NCI-H748 (cell line): ENCODE measurements around the gene ARID5B.
A peak's percentile ranks its signal among the peaks of the same experiment; 100 is the strongest.

Experiments used
- DNase-seq: peaks from one replicate; lab custom pipeline; 2025; ENCODE audit not compliant: unreplicated experiment; lab: John Stamatoyannopoulos, UW

The ARID5B gene

GRCh38 chr10:61986382-61986781 lies 84.9 kb downstream of the ARID5B start:
- no peak for DNase-seq

DNA sequence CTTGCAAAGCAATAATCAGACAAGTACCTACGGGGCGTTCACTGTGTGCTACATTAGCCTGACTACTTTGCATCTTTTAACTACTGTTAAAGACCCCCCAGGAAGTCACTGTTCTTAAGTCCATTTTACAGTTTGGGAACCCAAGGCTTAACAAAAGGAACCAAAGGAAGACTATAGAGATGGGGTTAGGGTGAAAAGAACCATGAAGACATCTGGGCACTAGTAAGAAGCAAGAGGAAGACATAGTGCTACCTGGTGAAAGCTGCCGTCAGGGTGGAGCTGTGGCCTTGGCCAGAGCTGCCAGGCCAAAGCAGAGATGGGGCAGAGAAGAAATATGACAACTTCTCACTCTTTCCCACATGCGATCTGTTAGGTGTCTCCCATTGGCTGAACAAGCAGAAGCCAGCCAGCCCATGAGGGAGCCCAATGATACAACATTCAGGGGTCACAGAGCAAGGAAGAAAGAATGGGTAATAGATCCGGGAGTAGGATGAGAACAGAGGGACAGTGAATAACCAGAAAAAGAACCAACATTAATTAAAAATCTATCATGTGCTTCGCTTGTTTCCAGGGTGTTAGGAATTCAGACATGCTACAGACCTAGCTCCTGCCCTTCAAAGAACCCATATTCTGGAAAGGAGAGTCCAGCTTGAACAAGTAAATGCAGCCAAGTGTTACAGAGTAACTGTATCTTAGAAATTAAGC lies 85.4 kb downstream of the ARID5B start:
- no peak for DNase-seq

- DNase-seq, result no peak
Measured at GRCh38 chr10:61987537-61987936, 86.0 kb downstream of the ARID5B start.

- no peak for DNase-seq
Measured at GRCh38 chr10:61987951-61988379, 86.5 kb downstream of the ARID5B start.

DNA sequence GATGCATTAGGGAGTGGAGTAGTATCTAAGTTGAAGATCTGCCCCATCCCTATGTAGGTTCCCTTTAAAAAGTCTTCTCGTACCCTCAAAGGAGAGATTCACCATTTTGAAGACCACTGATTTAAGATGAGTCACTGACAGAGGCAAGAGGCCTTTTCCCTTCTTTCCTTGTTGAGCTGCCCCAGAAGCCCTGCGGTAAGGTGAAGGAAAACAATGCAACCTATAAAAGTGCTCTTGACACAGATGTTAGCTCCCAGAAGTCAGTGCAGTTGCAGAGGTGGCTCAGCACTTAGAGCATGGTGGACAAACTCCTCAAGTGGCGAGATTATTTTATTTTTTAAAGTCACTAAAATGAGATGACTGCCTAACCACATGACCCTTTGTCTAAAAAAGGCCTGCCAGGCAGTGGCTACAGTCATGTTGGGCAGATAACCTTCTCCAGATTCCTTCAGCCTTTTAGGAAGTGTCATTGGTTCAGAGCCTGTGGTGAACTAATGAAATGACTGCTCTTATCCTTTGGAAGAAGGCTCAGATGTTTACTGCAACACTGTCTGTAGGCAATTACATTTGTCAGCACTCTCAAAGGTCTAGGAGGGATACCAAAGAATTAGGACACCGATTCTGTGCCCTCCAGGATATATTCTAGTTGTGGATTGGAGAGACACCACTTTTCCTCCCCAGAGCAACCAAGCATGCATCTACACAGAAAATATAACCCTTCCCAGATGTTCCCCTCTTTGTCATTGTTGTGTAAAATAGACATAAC lies 88.7 kb downstream of the ARID5B start:
- DNase-seq, result no peak

GRCh38 chr10:61990761-61991135 lies 89.2 kb downstream of the ARID5B start:
- DNase-seq, result no peak

DNA sequence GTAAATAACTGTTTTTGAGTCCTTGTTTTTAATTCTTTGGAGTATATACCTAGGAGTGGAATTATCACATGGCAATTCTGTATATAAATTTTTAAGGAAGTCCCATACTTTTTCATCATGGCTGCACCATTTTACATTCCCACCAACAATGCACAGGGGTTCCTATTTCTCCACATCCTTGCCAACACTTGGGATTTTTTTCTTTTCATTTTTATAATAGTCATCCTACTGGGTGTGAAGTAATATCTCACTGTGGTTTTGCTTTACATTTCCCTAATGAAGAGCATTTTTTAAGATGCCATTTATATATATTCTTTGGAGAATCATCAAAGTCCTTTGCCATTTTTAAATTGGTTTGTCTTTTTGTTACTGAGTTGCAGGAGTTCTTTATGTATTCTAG lies 89.7 kb downstream of the ARID5B start:
- no peak for DNase-seq

- no peak for DNase-seq
Measured at GRCh38 chr10:61992059-61992460, 90.6 kb downstream of the ARID5B start.

GRCh38 chr10:61992671-61993668 lies 91.5 kb downstream of the ARID5B start:
- DNase-seq, result peak; percentile 73

DNA sequence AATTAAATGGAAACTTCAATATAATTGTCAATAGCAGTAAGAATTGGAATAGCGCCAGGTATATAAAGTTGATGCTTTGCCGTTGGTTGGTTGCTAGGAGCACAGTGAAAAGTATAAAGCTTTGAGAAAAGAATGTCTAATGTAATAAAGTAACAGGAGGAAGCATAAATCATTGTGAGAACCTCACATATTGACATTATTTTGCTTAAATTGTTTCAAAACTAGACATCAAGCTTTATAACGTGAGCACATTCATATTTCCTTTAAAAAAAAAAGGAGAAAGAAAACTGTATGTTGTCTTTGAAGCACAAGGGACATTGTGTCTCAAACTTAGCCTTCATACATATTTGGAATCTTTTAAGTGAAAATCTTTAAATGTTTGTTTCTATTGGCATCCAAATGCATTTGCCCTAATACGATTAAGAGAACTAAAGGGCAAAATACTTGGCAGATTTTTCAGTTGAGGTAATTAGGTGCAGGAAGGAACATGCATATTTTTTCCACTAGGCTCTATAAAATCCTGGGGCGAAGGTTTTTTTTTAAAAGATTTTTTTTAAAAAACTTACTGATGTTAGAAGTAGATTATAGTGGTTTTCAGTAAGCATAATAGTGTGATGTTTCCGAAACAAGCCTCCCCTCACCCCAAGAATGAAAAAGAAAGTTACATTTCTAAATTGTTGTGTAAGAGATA lies 92.4 kb downstream of the ARID5B start:
- DNase-seq, result peak; percentile 81

DNA sequence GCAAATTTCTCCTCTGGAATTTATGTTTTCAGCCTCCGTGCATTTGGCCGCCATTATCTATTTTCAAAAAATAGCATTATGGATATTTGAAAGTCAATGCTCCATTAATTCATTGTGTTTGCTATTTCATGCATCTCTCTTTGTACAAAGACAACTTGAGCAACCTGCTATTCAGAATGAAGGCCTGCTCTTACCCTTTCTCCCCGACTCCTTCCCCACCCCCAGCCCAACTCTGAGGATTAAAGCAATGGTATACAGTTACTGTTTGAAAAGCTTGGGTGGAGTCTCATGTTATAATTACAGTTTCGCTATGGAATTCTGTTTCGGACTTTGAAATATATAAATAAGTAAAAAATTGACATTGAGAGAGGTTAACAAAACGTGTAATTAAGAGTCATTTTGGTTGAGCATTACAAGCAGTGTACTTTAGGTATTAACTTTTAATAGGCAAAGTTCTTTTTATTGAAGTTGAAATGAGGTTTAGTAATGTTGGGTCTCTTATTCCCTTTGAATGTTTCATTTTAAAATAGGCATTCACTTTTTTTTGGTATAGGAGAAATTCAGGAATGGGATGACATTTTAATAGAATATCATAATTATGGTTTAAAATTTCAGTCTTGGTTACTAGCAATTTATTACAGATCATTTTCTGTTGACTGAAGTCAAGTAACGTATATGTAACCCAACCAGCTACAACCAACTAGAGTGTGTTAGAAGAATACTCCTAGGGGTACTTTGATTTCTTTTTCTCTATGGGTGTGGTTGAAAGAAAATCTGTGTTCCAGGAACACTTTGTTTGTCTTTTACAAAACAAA lies 93.1 kb downstream of the ARID5B start:
- peak; percentile 70 for DNase-seq

DNA sequence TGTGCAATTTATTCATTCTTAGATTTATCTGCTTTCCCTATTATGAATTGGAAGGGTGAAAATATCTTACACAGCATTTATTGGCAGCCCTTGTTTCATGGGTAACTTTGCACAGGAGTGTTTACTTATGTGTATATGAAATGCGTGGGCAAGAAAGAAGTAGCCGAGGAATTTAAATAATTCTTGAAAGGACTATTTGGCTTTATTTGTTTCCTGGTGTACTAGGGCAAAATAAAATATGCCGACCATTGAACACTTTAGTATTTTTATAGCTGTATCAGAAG lies 93.7 kb downstream of the ARID5B start:
- no peak for DNase-seq

GRCh38 chr10:61998937-61999336 lies 97.4 kb downstream of the ARID5B start:
- DNase-seq, result no peak

- no peak for DNase-seq
Measured at GRCh38 chr10:62000037-62000603, 98.6 kb downstream of the ARID5B start.

DNA sequence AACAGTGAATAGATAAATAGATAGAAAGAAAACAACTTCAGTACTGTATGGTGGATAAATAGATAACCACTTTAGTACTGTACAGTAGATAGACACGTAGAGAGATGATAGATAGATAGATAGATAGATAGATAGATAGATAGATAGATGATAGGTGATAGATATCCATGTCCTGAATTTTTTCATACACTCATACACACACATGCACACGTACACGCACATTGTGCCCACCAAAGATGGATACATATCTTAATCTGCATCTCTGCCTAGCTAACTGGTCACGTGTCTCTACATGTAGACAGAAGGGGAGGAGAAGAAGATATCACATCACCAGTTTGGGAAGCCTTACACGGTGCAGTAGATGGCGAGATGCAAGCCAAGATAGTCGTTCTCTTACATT lies 99.2 kb downstream of the ARID5B start:
- DNase-seq, result no peak

GRCh38 chr10:62001898-62002297 lies 100.4 kb downstream of the ARID5B start:
- DNase-seq, result no peak

DNA sequence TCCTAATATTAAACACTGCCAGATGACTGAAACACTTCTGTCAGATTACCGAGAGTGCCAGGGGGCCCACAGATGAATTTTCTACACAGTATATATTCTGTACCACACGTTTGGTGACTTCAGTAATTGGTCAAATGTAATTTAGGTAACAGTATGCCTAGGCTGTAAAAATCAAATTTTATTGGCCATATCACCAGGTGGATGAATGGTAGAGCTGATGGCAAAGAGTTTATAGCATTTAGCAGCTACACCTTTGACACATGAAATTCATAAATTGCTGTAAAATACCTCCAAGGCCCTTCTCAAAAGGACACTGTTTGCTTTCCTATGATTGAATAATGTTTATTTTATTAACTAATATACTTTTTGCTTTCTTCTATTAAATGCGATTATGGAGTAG lies 101.3 kb downstream of the ARID5B start:
- DNase-seq, result no peak

DNA sequence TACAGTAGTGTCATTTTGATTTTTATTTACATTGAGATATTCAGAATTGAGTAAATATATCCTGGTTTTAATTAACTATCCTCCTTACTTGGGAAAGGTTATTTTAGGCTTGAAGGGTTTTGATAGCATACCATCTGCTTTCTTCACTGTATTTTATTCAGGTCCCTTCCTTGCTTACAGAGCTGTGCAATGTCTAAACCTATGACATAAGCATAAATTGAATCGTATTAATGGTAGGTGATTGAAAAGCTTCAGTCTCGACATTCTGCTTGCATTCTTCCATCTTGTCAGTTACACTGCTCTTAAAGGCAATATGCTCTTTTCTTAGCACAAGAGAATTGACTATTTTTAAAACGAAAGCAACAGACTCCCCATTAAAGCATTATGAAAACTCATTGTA lies 102.5 kb downstream of the ARID5B start:
- no peak for DNase-seq

GRCh38 chr10:62005281-62005680 lies 103.8 kb downstream of the ARID5B start:
- no peak for DNase-seq

- no peak for DNase-seq
Measured at GRCh38 chr10:62005687-62006086, 104.2 kb downstream of the ARID5B start.
